Transverse colon (tissue), 4 donors: Measurements from ENCODE around the gene DLG2.

Experiments used
- CTCF ChIP-seq, 5 experiments: fragments of 200-600 bp in 3 of 5; fragments of 450-650 bp in 2 of 5; sonication (generic) in 3 of 5; IDR thresholded peaks; 1 replicate in 2 of 5; 2 replicates in 3 of 5; pipeline ENCODE4 v1.5.1; 2016 to 2017; ENCODE audit warnings: antibody characterized with exemption in 5 of 5, inconsistent platforms in 3 of 5, mild to moderate bottlenecking in 2 of 5, moderate library complexity in 1 of 5
- EP300 ChIP-seq: sonication (generic); formaldehyde crosslinking; IDR thresholded peaks from one replicate; pipeline ENCODE4 v1.6.1; 2017; ENCODE audit warnings: antibody characterized with exemption, low read depth
- POLR2A ChIP-seq: fragments of 450-650 bp; IDR thresholded peaks from one replicate; pipeline ENCODE4 v1.6.1; 2016; ENCODE audit warnings: antibody characterized with exemption, mild to moderate bottlenecking, moderate library complexity
- POLR2AphosphoS5 ChIP-seq, 3 donors: sonication (generic); formaldehyde crosslinking; IDR thresholded peaks; one replicate each; pipeline ENCODE4 v1.6.1; 2016; ENCODE audit warnings: antibody characterized with exemption in 3 of 3

DNA sequence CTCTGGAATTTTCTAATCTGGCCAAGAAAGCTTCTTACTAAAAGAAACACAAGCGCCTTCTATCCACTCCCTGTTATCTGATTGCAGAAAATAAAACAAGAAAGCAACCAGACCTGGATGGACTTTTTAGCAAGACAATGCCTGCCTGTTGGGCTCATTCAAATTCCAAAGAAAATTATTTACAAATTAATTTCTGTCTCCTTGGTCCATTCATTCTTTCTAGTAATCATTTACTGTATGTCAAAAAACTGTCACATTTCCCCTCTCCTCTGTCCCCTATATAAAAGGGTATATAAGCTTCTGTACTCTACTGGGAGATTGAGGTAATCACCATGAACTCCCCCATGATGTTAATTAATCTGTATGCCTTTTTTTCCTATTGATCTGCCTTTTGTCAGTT, 279.9 kb downstream of the DLG2 start:
- TF ChIP-seq POLR2A (no peak), CTCF (IDR thresholded peaks at IDR 0.05) (no peak), EP300 (no peak), POLR2AphosphoS5 (IDR thresholded peaks at IDR 0.05) (no peak)
